ENCODE data around the gene ADAMTS2. TPM values are rescaled to one million over a fixed set of nuclear protein-coding genes. Genes with fewer than 3 reads are reported as not detected.

The ADAMTS2 gene
- total and polyA plus RNA-seq, 2 experiments from 2014 or later = 1.6 to 8.1 TPM

- no peak overlapping the region for H3K4me3 Mint-ChIP-seq
- Histone ChIP-seq H3K36me3 (ENCODE audit: insufficient read depth) (no peaks in the 10 kb centered on the region), H3K27me3 (ENCODE audit: insufficient read depth) (no peaks in the 10 kb centered on the region), H3K27ac (ENCODE audit: low read depth) (no peak overlapping the region), H3K4me3 (no peak overlapping the region), H3K9me2 (ENCODE audit: insufficient read depth) (no peaks in the 10 kb centered on the region), H3F3A (replicated peaks; ENCODE audit: low read depth) (no peaks in the 10 kb centered on the region), H4K20me1 (replicated peaks; ENCODE audit: insufficient read depth) (no peaks in the 10 kb centered on the region), H3K79me2 (replicated peaks; ENCODE audit: insufficient read depth) (no peaks in the 10 kb centered on the region), H3K4me1 (ENCODE audit: insufficient read depth) (no peaks in the 10 kb centered on the region), H3K4me2 (no peak overlapping the region), H2AFZ (no peak overlapping the region)
- TF ChIP-seq POLR2AphosphoS5 (IDR thresholded peaks at IDR 0.05; ENCODE audit: low read depth) = no peak
- TF ChIP-seq ZNF331 (CRISPR knock-in tag; IDR thresholded peaks at IDR 0.05; ENCODE audit: low read depth) = no peak
- no peak for TF ChIP-seq JUNB (IDR thresholded peaks at IDR 0.05; ENCODE audit: unreplicated experiment)
- no peak for TF ChIP-seq NANOG (IDR thresholded peaks at IDR 0.05; ENCODE audit: borderline replicate concordance)
- TF ChIP-seq ZNF114 (CRISPR knock-in tag; IDR thresholded peaks at IDR 0.05) = no peak
- TF ChIP-seq EZH2phosphoT487 (IDR thresholded peaks at IDR 0.05; ENCODE audit: unreplicated experiment) = no peak
- TF ChIP-seq ZNF462 (CRISPR knock-in tag; IDR thresholded peaks at IDR 0.05) = no peak
- no peak for TF ChIP-seq ETS1 (IDR thresholded peaks at IDR 0.05)
- no peak for TF ChIP-seq CREB1 (CRISPR knock-in tag; IDR thresholded peaks at IDR 0.05; ENCODE audit: low read depth)
- no peak for TF ChIP-seq STAT1 (IDR thresholded peaks at IDR 0.05; ENCODE audit: unreplicated experiment)
- no peak for TF ChIP-seq REST (IDR thresholded peaks at IDR 0.05; ENCODE audit: unreplicated experiment)
- TF ChIP-seq CTCF (conservative IDR thresholded peaks at IDR 0.05; ENCODE audit: low read depth in 2 of 2) = no peak
- no peak for TF ChIP-seq EZH2 (IDR thresholded peaks at IDR 0.05; ENCODE audit: low read depth, unreplicated experiment)
- peaks cover 97% of the 10 kb centered on the region for H3K9me3 Mint-ChIP-seq
- peaks cover 3% of the 10 kb centered on the region for H3K27me3 Mint-ChIP-seq (ENCODE audit: insufficient read depth, low read depth, poor library complexity)
- DNase-seq (ENCODE audit: low spot score) (no peak), ATAC-seq (no peak)
- H3K27ac Mint-ChIP-seq = no peak overlapping the region
- H3K36me3 Mint-ChIP-seq (ENCODE audit: low read depth) = peaks cover 40% of the 10 kb centered on the region
- H3K4me1 Mint-ChIP-seq = no peaks in the 10 kb centered on the region
These were observed 230.5 kb downstream of the ADAMTS2 start for GRCh38 chr5:179114756-179115155.

Measured in GM23338 (cell line).